H9 (cell line): ENCODE measurements around the gene OR10H2. TPM values are rescaled to one million over a fixed set of nuclear protein-coding genes. Genes with fewer than 3 reads are reported as not detected.

Experiments used
- DNase-seq: peaks from one replicate; pipeline ENCODE4 v3.0.0-alpha.2; 2017
- H2AFZ ChIP-seq: one replicate; pipeline ENCODE4 v1.6.1; 2013; ENCODE audit warnings: mild to moderate bottlenecking, low read length, control low read depth, moderate library complexity
- H2AK5ac ChIP-seq: 2 replicates; pipeline ENCODE4 v1.6.1; 2013; ENCODE audit warnings: low read length, control low read depth, mixed read lengths; ENCODE audit not compliant: insufficient read length
- H2BK120ac ChIP-seq: one replicate; pipeline ENCODE4 v1.6.1; 2013; ENCODE audit warnings: low read depth, mild to moderate bottlenecking, low read length, control low read depth, inconsistent platforms; ENCODE audit not compliant: poor library complexity, severe bottlenecking
- H2BK12ac ChIP-seq: 2 replicates; pipeline ENCODE4 v1.6.1; 2013; ENCODE audit warnings: low read length, control low read depth, mixed read lengths, low read depth; ENCODE audit not compliant: insufficient read length
- H2BK15ac ChIP-seq: 2 replicates; pipeline ENCODE4 v1.6.1; 2013; ENCODE audit warnings: low read depth, low read length, control low read depth
- H2BK20ac ChIP-seq: one replicate; pipeline ENCODE4 v1.6.1; 2013; ENCODE audit warnings: low read depth, mild to moderate bottlenecking, low read length, control low read depth, inconsistent platforms; ENCODE audit not compliant: poor library complexity, severe bottlenecking
- H2BK5ac ChIP-seq: 2 replicates; pipeline ENCODE4 v1.6.1; 2013; ENCODE audit warnings: low read length, control low read depth, mixed read lengths; ENCODE audit not compliant: insufficient read length
- H3K14ac ChIP-seq: 2 replicates; pipeline ENCODE4 v1.6.1; 2013; ENCODE audit warnings: low read length, control low read depth; ENCODE audit not compliant: insufficient read depth
- H3K18ac ChIP-seq: 2 replicates; pipeline ENCODE4 v1.6.1; 2013; ENCODE audit warnings: low read depth, mild to moderate bottlenecking, mixed read lengths, low read length, control low read depth; ENCODE audit not compliant: insufficient read length
- H3K23ac ChIP-seq: 2 replicates; pipeline ENCODE4 v1.6.1; 2013; ENCODE audit warnings: low read length, control low read depth, mixed read lengths, low read depth; ENCODE audit not compliant: insufficient read length
- H3K23me2 ChIP-seq: 2 replicates; pipeline ENCODE4 v1.6.1; 2013; ENCODE audit warnings: low read depth, mild to moderate bottlenecking, mixed read lengths, low read length, control low read depth; ENCODE audit not compliant: insufficient read length, poor library complexity, severe bottlenecking
- H3K27ac ChIP-seq: 2 replicates; pipeline ENCODE4 v1.5.1; 2013; ENCODE audit warnings: low read length, control low read depth, mixed read lengths, low read depth; ENCODE audit not compliant: insufficient read length
- H3K27me3 ChIP-seq: 2 replicates; pipeline ENCODE4 v1.6.1; 2013; ENCODE audit warnings: low read length, control low read depth, inconsistent platforms; ENCODE audit not compliant: insufficient read depth
- H3K4ac ChIP-seq: 2 replicates; pipeline ENCODE4 v1.6.1; 2013; ENCODE audit warnings: low read depth, mild to moderate bottlenecking, control low read depth, inconsistent platforms, low read length, moderate library complexity
- H3K4me1 ChIP-seq: 2 replicates; pipeline ENCODE4 v1.6.1; 2013; ENCODE audit warnings: low read length, control low read depth, inconsistent platforms; ENCODE audit not compliant: insufficient read depth
- H3K4me2 ChIP-seq: 2 replicates; pipeline ENCODE4 v1.6.1; 2013; ENCODE audit warnings: low read length, control low read depth, mixed read lengths; ENCODE audit not compliant: insufficient read length, insufficient read depth
- H3K56ac ChIP-seq: 2 replicates; pipeline ENCODE4 v1.6.1; 2013; ENCODE audit warnings: low read depth, mild to moderate bottlenecking, mixed read lengths, low read length, control low read depth; ENCODE audit not compliant: insufficient read length
- H3K79me1 ChIP-seq: 2 replicates; pipeline ENCODE4 v1.6.1; 2013; ENCODE audit warnings: low read depth, mild to moderate bottlenecking, moderate library complexity, low read length, control low read depth, inconsistent platforms; ENCODE audit not compliant: insufficient read depth, poor library complexity, severe bottlenecking
- H3K79me2 ChIP-seq: 2 replicates; pipeline ENCODE4 v1.6.1; 2013; ENCODE audit warnings: low read length, control low read depth, inconsistent platforms; ENCODE audit not compliant: insufficient read depth
- H3K9ac ChIP-seq: 2 replicates; pipeline ENCODE4 v1.6.1; 2013; ENCODE audit warnings: low read length, control low read depth, mixed read lengths; ENCODE audit not compliant: insufficient read length; ENCODE audit errors: extremely low read depth
- H3K9me3 ChIP-seq: one replicate; pipeline ENCODE4 v1.6.1; 2013; ENCODE audit warnings: low read depth, low read length, inconsistent platforms; ENCODE audit not compliant: control insufficient read depth
- H3T11ph ChIP-seq: one replicate; pipeline ENCODE4 v1.6.1; 2013; ENCODE audit warnings: mild to moderate bottlenecking, low read length, control low read depth, inconsistent platforms
- H4K20me1 ChIP-seq: one replicate; pipeline ENCODE4 v1.6.1; 2013; ENCODE audit not compliant: control insufficient read depth, insufficient read length, insufficient read depth
- H4K5ac ChIP-seq: 2 replicates; pipeline ENCODE4 v1.6.1; 2013; ENCODE audit warnings: low read depth, mild to moderate bottlenecking, mixed read lengths, low read length, control low read depth; ENCODE audit not compliant: insufficient read length
- H4K8ac ChIP-seq: replicated peaks from 2 replicates; pipeline ENCODE4 v1.6.1; 2013; ENCODE audit warnings: low read length, control low read depth, mixed read lengths, low read depth; ENCODE audit not compliant: insufficient read length
- H4K91ac ChIP-seq: 2 replicates; pipeline ENCODE4 v1.6.1; 2013; ENCODE audit warnings: low read depth, mild to moderate bottlenecking, moderate library complexity, mixed read lengths, low read length, control low read depth; ENCODE audit not compliant: insufficient read length
- H3K27ac Mint-ChIP-seq, 3 experiments: 2 replicates in 2 of 3; 3 replicates in 1 of 3; pipeline ENCODE4 v1.8.0; 2020 to 2021; ENCODE audit warnings: mixed read lengths in 3 of 3, mild to moderate bottlenecking in 1 of 3, moderate library complexity in 1 of 3
- H3K27me3 Mint-ChIP-seq: 2 replicates; pipeline ENCODE4 v1.8.0; 2021; ENCODE audit warnings: low read depth, mild to moderate bottlenecking, moderate library complexity, mixed read lengths
- H3K36me3 Mint-ChIP-seq, 3 experiments: 2 replicates in 2 of 3; 3 replicates in 1 of 3; pipeline ENCODE4 v1.8.0; 2020 to 2021; ENCODE audit warnings: low read depth in 3 of 3, mixed read lengths in 3 of 3; ENCODE audit not compliant: insufficient read depth in 1 of 3
- H3K4me1 Mint-ChIP-seq, 2 experiments: 2 replicates each; pipeline ENCODE4 v1.8.0; 2020; ENCODE audit warnings: mixed read lengths in 2 of 2
- H3K4me3 Mint-ChIP-seq, 2 experiments: 2 replicates in 1 of 2; 3 replicates in 1 of 2; pipeline ENCODE4 v1.8.0; 2020 to 2021; ENCODE audit warnings: mild to moderate bottlenecking in 2 of 2, mixed read lengths in 2 of 2, moderate library complexity in 1 of 2
- H3K9me3 Mint-ChIP-seq, 2 experiments: 2 replicates in 1 of 2; 3 replicates in 1 of 2; pipeline ENCODE4 v1.8.0; 2020; ENCODE audit warnings: mild to moderate bottlenecking in 2 of 2, mixed read lengths in 2 of 2, moderate library complexity in 1 of 2
- CTCF ChIP-seq: fragments of 200-600 bp; sonication (generic); conservative IDR thresholded peaks from 3 replicates; pipeline ENCODE4 v1.8.0; 2021; ENCODE audit warnings: antibody characterized with exemption, mild to moderate bottlenecking
- WGBS: extraction: QIAGEN DNeasy Blood & Tissue Kit; methylation state at CpG from one replicate; pipeline ENCODE4 v1.1.7; 2013; ENCODE audit warnings: missing lambda C conversion rate, low lambda C conversion rate, mixed read lengths; ENCODE audit not compliant: insufficient read length; ENCODE audit errors: extremely low coverage; 5-methylcytosine and 5-hydroxymethylcytosine counted together
- total RNA-seq: library from RNA; stranded (reverse); gene quantifications from 2 replicates; pipeline ENCODE4 v1.2.1, GENCODE V29; 2021

The OR10H2 gene
- total RNA-seq, 1 experiment from 2014 or later: not detected

- Histone ChIP-seq H3K27ac (no peak overlapping the region), H3K56ac (no peak overlapping the region), H3K4me2 (no peak overlapping the region), H3K23ac (no peak overlapping the region), H2BK5ac (no peak overlapping the region), H3K9me3 (peaks cover 79% of the 10 kb centered on the region), H3K79me1 (no peaks in the 10 kb centered on the region), H2BK12ac (no peak overlapping the region), H3K79me2 (no peaks in the 10 kb centered on the region), H2BK120ac (no peak overlapping the region), H3T11ph (no peak overlapping the region), H3K4ac (no peak overlapping the region), H4K8ac (no peak overlapping the region), H2BK20ac (no peak overlapping the region), H3K23me2 (no peaks in the 10 kb centered on the region), H4K5ac (no peak overlapping the region), H3K18ac (no peak overlapping the region), H2AK5ac (no peak overlapping the region), H2AFZ (no peak overlapping the region), H4K91ac (no peak overlapping the region), H3K27me3 (no peaks in the 10 kb centered on the region), H3K9ac (no peak overlapping the region), H3K4me1 (no peaks in the 10 kb centered on the region), H2BK15ac (no peak overlapping the region), H4K20me1 (no peaks in the 10 kb centered on the region), H3K14ac (no peak overlapping the region)
- WGBS: no CpG with 5 or more reads among the region's 2 CpGs
- TF ChIP-seq CTCF: no peak
- Mint-ChIP-seq H3K27ac (no peak overlapping the region), H3K36me3 (peaks cover 4 to 32% (median 6%) of the 10 kb centered on the region in 3 experiments; a peak in 5 of 7 replicates), H3K27me3 (no peaks in the 10 kb centered on the region; the same call in none of the 2 replicates), H3K4me1 (no peaks in the 10 kb centered on the region), H3K9me3 (peaks cover 77 to 89% of the 10 kb centered on the region in 2 experiments), H3K4me3 (no peak overlapping the region)
- DNase-seq: no peak
These were observed 20.4 kb downstream of the OR10H2 start for GRCh38 chr19:15748239-15748638.
